Superior temporal gyrus (tissue), 1 donor: ENCODE measurements around the gene RMRP.
"Not testable (repeated sequence)": the region's sequence is repeated elsewhere in the genome, so short reads cannot be mapped to it uniquely, and the experiment has no call there.

Experiments
- DNase-seq: peaks from one replicate; pipeline ENCODE4 v3.0.0-alpha.2; 2016; ENCODE audit errors: extremely low spot score

Gene RMRP

GRCh38 chr9:35643046-35643445, 14.8 kb downstream of the RMRP start:
- no peak for DNase-seq

- not testable (repeated sequence) for DNase-seq
These were observed 16.3 kb downstream of the RMRP start for GRCh38 chr9:35641478-35641877.

GRCh38 chr9:35640431-35640830, 17.4 kb downstream of the RMRP start:
- DNase-seq: not testable (repeated sequence)

GRCh38 chr9:35639631-35640030, 18.2 kb downstream of the RMRP start:
- DNase-seq: no peak

- not testable (repeated sequence) for DNase-seq
These were observed 18.6 kb downstream of the RMRP start for GRCh38 chr9:35639225-35639624.

- DNase-seq: not testable (repeated sequence)
These were observed 19.1 kb downstream of the RMRP start for GRCh38 chr9:35638751-35639150.

GRCh38 chr9:35637427-35637955, 20.3 kb downstream of the RMRP start:
- not testable (repeated sequence) for DNase-seq

GRCh38 chr9:35636877-35637246, 21.0 kb downstream of the RMRP start:
- DNase-seq: not testable (repeated sequence)

- DNase-seq: no peak
These were observed 21.5 kb downstream of the RMRP start for GRCh38 chr9:35636135-35636876.

GRCh38 chr9:35635730-35636129, 22.1 kb downstream of the RMRP start:
- no peak for DNase-seq

- DNase-seq: no peak
These were observed 28.2 kb downstream of the RMRP start for GRCh38 chr9:35629597-35629996.

GRCh38 chr9:35628389-35628991, 29.3 kb downstream of the RMRP start:
- DNase-seq: no peak

- no peak for DNase-seq
These were observed 30.2 kb downstream of the RMRP start for GRCh38 chr9:35627575-35627974.

GRCh38 chr9:35619800-35620158, 38.0 kb downstream of the RMRP start:
- no peak for DNase-seq

GRCh38 chr9:35618854-35619799, 38.7 kb downstream of the RMRP start:
- DNase-seq: no peak

- DNase-seq: no peak
These were observed 39.5 kb downstream of the RMRP start, which contains the start of gene CD72 for GRCh38 chr9:35618325-35618727. CD72 (minus strand) TSS chr9:35618413; CDS start chr9:35618303, 110 bp downstream.

- no peak for DNase-seq
These were observed 40.3 kb downstream of the RMRP start for GRCh38 chr9:35617548-35617947.

- DNase-seq: no peak
These were observed 40.9 kb downstream of the RMRP start for GRCh38 chr9:35616681-35617459.

- no peak for DNase-seq
These were observed 41.7 kb downstream of the RMRP start for GRCh38 chr9:35615981-35616680.

- no peak for DNase-seq
These were observed 45.0 kb downstream of the RMRP start for GRCh38 chr9:35612843-35613242.

- not testable (repeated sequence) for DNase-seq
These were observed 45.8 kb downstream of the RMRP start for GRCh38 chr9:35612066-35612465.
